Liver (tissue), 9 donors: ENCODE measurements around the gene TMC2. TPM values are rescaled to one million over a fixed set of nuclear protein-coding genes. Genes with fewer than 3 reads are reported as not detected.

Source experiments
- DNase-seq: peaks from one replicate; pipeline ENCODE4 v3.0.0-alpha.2; 2017; ENCODE audit warnings: low spot score
- H3K27ac ChIP-seq, 2 donors: one replicate each; pipeline ENCODE4 v1.7.0; 2013; ENCODE audit warnings: inconsistent platforms in 2 of 2, low read length in 2 of 2, control low read depth in 1 of 2, low read depth in 1 of 2, mild to moderate bottlenecking in 1 of 2
- H3K27me3 ChIP-seq, 4 donors: one replicate each; pipeline versions ENCODE4 v1.6.1 to v1.7.0; 2013; ENCODE audit warnings: low read length in 3 of 4, inconsistent platforms in 1 of 4, mild to moderate bottlenecking in 1 of 4, moderate library complexity in 1 of 4; ENCODE audit not compliant: control insufficient read depth in 4 of 4, insufficient read depth in 4 of 4
- H3K36me3 ChIP-seq, 4 donors: one replicate each; pipeline versions ENCODE4 v1.6.1 to v1.7.0; 2013; ENCODE audit warnings: low read length in 3 of 4, mild to moderate bottlenecking in 3 of 4, low read depth in 1 of 4, moderate library complexity in 1 of 4; ENCODE audit not compliant: control insufficient read depth in 4 of 4, insufficient read depth in 3 of 4
- H3K4me1 ChIP-seq, 4 donors: one replicate each; pipeline versions ENCODE4 v1.6.1 to v1.7.0; 2013; ENCODE audit warnings: low read length in 3 of 4, mild to moderate bottlenecking in 3 of 4, moderate library complexity in 1 of 4; ENCODE audit not compliant: control insufficient read depth in 4 of 4, insufficient read depth in 4 of 4
- H3K4me3 ChIP-seq, 3 donors: one replicate each; pipeline versions ENCODE4 v1.6.1 to v1.7.0; 2013; ENCODE audit warnings: low read length in 3 of 3, control low read depth in 1 of 3, low read depth in 1 of 3, mild to moderate bottlenecking in 1 of 3
- H3K9ac ChIP-seq, 2 donors: one replicate each; pipeline ENCODE4 v1.7.0; 2013; ENCODE audit warnings: low read length in 2 of 2, mild to moderate bottlenecking in 2 of 2, moderate library complexity in 2 of 2, control low read depth in 1 of 2, low read depth in 1 of 2
- H3K9me3 ChIP-seq, 4 donors: one replicate each; pipeline versions ENCODE4 v1.6.1 to v1.7.0; 2013; ENCODE audit warnings: low read length in 3 of 4; ENCODE audit not compliant: control insufficient read depth in 4 of 4
- ATF3 ChIP-seq: IDR thresholded peaks from 2 replicates; pipeline ENCODE4 v1.6.1; 2016; ENCODE audit warnings: antibody characterized with exemption
- CTCF ChIP-seq: fragments of 150-350 bp; IDR thresholded peaks from 2 replicates; pipeline ENCODE4 v1.5.1; 2017; ENCODE audit warnings: improper control_type of control experiment, low read depth, low read length; ENCODE audit not compliant: missing input control
- EGR1 ChIP-seq, 2 donors: IDR thresholded peaks; 2 replicates each; pipeline ENCODE4 v1.6.1; 2016 to 2018; ENCODE audit warnings: antibody characterized with exemption in 2 of 2, low read depth in 2 of 2
- FOXA1 ChIP-seq: IDR thresholded peaks from 2 replicates; pipeline ENCODE4 v1.6.1; 2016; ENCODE audit warnings: antibody characterized with exemption
- FOXA2 ChIP-seq: IDR thresholded peaks from 2 replicates; pipeline ENCODE4 v1.6.1; 2016; ENCODE audit warnings: antibody characterized with exemption
- GABPA ChIP-seq, 2 donors: IDR thresholded peaks in 1 of 2; conservative IDR thresholded peaks in 1 of 2; 2 replicates each; pipeline ENCODE4 v1.6.1; 2016; ENCODE audit warnings: antibody characterized with exemption in 2 of 2, mild to moderate bottlenecking in 1 of 2, moderate library complexity in 1 of 2
- HNF4A ChIP-seq, 2 donors: conservative IDR thresholded peaks; 2 replicates each; pipeline ENCODE4 v1.6.1; 2016; ENCODE audit warnings: antibody characterized with exemption in 2 of 2, mild to moderate bottlenecking in 2 of 2
- HNF4G ChIP-seq: IDR thresholded peaks from 2 replicates; pipeline ENCODE4 v1.6.1; 2016; ENCODE audit warnings: antibody characterized with exemption
- JUND ChIP-seq, 2 donors: IDR thresholded peaks; 2 replicates each; pipeline ENCODE4 v1.6.1; 2016; ENCODE audit warnings: antibody characterized with exemption in 2 of 2
- MAX ChIP-seq: IDR thresholded peaks from 2 replicates; pipeline ENCODE4 v1.6.1; 2016; ENCODE audit warnings: antibody characterized with exemption
- NR2F2 ChIP-seq: IDR thresholded peaks from 2 replicates; pipeline ENCODE4 v1.6.1; 2016; ENCODE audit warnings: antibody characterized with exemption
- RAD21 ChIP-seq, 2 donors: IDR thresholded peaks; 2 replicates each; pipeline ENCODE4 v1.6.1; 2016; ENCODE audit warnings: antibody characterized with exemption in 2 of 2, mild to moderate bottlenecking in 2 of 2
- REST ChIP-seq: IDR thresholded peaks from 2 replicates; pipeline ENCODE4 v1.6.1; 2016; ENCODE audit warnings: antibody characterized with exemption, mild to moderate bottlenecking
- RXRA ChIP-seq, 2 donors: IDR thresholded peaks; 2 replicates each; pipeline ENCODE4 v1.6.1; 2017 to 2018; ENCODE audit warnings: antibody characterized with exemption in 2 of 2, mild to moderate bottlenecking in 1 of 2
- SP1 ChIP-seq: IDR thresholded peaks from 2 replicates; pipeline ENCODE4 v1.6.1; 2018; ENCODE audit warnings: antibody characterized with exemption, mild to moderate bottlenecking
- TAF1 ChIP-seq: conservative IDR thresholded peaks from 2 replicates; pipeline ENCODE4 v1.6.1; 2016; ENCODE audit warnings: antibody characterized with exemption, mild to moderate bottlenecking
- YY1 ChIP-seq: IDR thresholded peaks from 2 replicates; pipeline ENCODE4 v1.6.1; 2016; ENCODE audit warnings: antibody characterized with exemption, mild to moderate bottlenecking
- ZBTB33 ChIP-seq: IDR thresholded peaks from 2 replicates; pipeline ENCODE4 v1.6.1; 2016; ENCODE audit warnings: antibody characterized with exemption
- WGBS: extraction: QIAGEN DNeasy Blood & Tissue Kit; methylation state at CpG from one replicate; pipeline ENCODE4 v1.1.7; 2013; 5-methylcytosine and 5-hydroxymethylcytosine counted together
- polyA plus RNA-seq, 2 donors: library from polyadenylated mRNA; stranded (reverse) in 1 of 2; unstranded in 1 of 2; fragments of 200-250 nt in 1 of 2; fragments of >200 nt in 1 of 2; fragmentation: Nextera tagmentation in 1 of 2; extraction: Ambion mirVana in 1 of 2; gene quantifications; one replicate each; pipeline versions ENCODE4 v1.2.1 to v1.2.3, GENCODE V29; 2013 to 2015
- total RNA-seq, 2 donors: library from RNA; depleted of rRNA; stranded (reverse); fragments of >200 nt; gene quantifications; one replicate each; pipeline ENCODE4 v1.2.3, GENCODE V29; 2014
- donor health status: healthy.
- donor health status: healthy.
- donor health status: healthy.
- donor health status: healthy.
- donor health status: healthy.

Gene TMC2
- total and polyA plus RNA-seq, 4 donors, result not detected

GRCh38 chr20:2656471-2657117 is 120.2 kb downstream of the TMC2 start:
- 75% methylated on average over 12 of the region's 12 CpGs for WGBS
- DNase-seq, result no peak
- Histone ChIP-seq H3K36me3 (peaks cover 24 to 71% (median 62%) of the 10 kb centered on the region in 4 donors), H3K4me1 (peaks cover 3 to 20% (median 11%) of the 10 kb centered on the region in 4 donors), H3K4me3 (no peak overlapping the region), H3K27ac (no peak overlapping the region), H3K9ac (no peak overlapping the region), H3K27me3 (no peaks in the 10 kb centered on the region), H3K9me3 (no peaks in the 10 kb centered on the region)
- TF ChIP-seq ZBTB33, result no peak
- no peak for TF ChIP-seq FOXA2

GRCh38 chr20:2657241-2657640 is 120.9 kb downstream of the TMC2 start:
- Histone ChIP-seq H3K9ac (no peak overlapping the region), H3K4me1 (peaks cover 3 to 18% (median 11%) of the 10 kb centered on the region in 4 donors), H3K36me3 (peaks cover 24 to 77% (median 65%) of the 10 kb centered on the region in 4 donors), H3K27ac (no peak overlapping the region), H3K27me3 (no peaks in the 10 kb centered on the region), H3K4me3 (no peak overlapping the region), H3K9me3 (no peaks in the 10 kb centered on the region)
- no peak for DNase-seq
- WGBS, result 90% methylated on average over 5 of the region's 5 CpGs
- no peak for TF ChIP-seq FOXA1
- TF ChIP-seq TAF1, result no peak
- no peak for TF ChIP-seq NR2F2
- TF ChIP-seq ATF3, result no peak
- no peak for TF ChIP-seq GABPA (IDR thresholded peaks at IDR 0.05 in 1 of 2, conservative IDR thresholded peaks at IDR 0.05 in 1 of 2)
- no peak for TF ChIP-seq MAX
- no peak for TF ChIP-seq JUND (IDR thresholded peaks at IDR 0.05)
- TF ChIP-seq FOXA2, result no peak
- no peak for TF ChIP-seq RAD21 (IDR thresholded peaks at IDR 0.05)
- no peak for TF ChIP-seq ZBTB33
- TF ChIP-seq EGR1 (IDR thresholded peaks at IDR 0.05; ENCODE audit: low read depth in 2 of 2), result no peak
- no peak for TF ChIP-seq SP1
- TF ChIP-seq CTCF, result no peak
- no peak for TF ChIP-seq REST
- TF ChIP-seq RXRA (IDR thresholded peaks at IDR 0.05), result no peak
- TF ChIP-seq HNF4G, result no peak
- no peak for TF ChIP-seq YY1
- TF ChIP-seq HNF4A (conservative IDR thresholded peaks at IDR 0.05), result no peak
